LNCaP clone FGC (cell line): ENCODE measurements around the gene BTRC.

Experiments used
- DNase-seq: peaks from one replicate; pipeline ENCODE4 v3.0.0-alpha.2; 2011; ENCODE audit warnings: low read depth
- H3K4me3 ChIP-seq: 2 replicates; pipeline ENCODE4 v1.5.1; 2011; ENCODE audit warnings: mild to moderate bottlenecking, low read depth, low read length, control low read depth
- CTCF ChIP-seq: IDR thresholded peaks from 2 replicates; pipeline ENCODE4 v1.5.1; 2012; ENCODE audit warnings: mild to moderate bottlenecking; ENCODE audit not compliant: control insufficient read depth, insufficient read depth; ENCODE audit errors: extremely low read depth

Gene BTRC

GRCh38 chr10:101429423-101429822 lies 75.5 kb downstream of the BTRC start:
- TF ChIP-seq CTCF: no peak
- H3K4me3 ChIP-seq: no peak overlapping the region
- DNase-seq: no peak

- DNase-seq: no peak
- H3K4me3 ChIP-seq: no peak overlapping the region
- no peak for TF ChIP-seq CTCF
Observed at GRCh38 chr10:101436302-101436701, 82.3 kb downstream of the BTRC start.

GRCh38 chr10:101438881-101439391 lies 85.0 kb downstream of the BTRC start:
- no peak for TF ChIP-seq CTCF
- H3K4me3 ChIP-seq: no peak overlapping the region
- DNase-seq: peak; percentile 28

- TF ChIP-seq CTCF: peak; percentile 90
- no peak overlapping the region for H3K4me3 ChIP-seq
- peak; percentile 52 for DNase-seq
Observed at GRCh38 chr10:101441541-101442455, 87.8 kb downstream of the BTRC start.

- TF ChIP-seq CTCF: no peak
- no peak for DNase-seq
- no peak overlapping the region for H3K4me3 ChIP-seq
Observed at GRCh38 chr10:101442456-101442800, 88.5 kb downstream of the BTRC start.

GRCh38 chr10:101444058-101444898 lies 90.3 kb downstream of the BTRC start:
- DNase-seq: no peak
- TF ChIP-seq CTCF: peak; percentile 47
- H3K4me3 ChIP-seq: no peak overlapping the region
